ENCODE results near the gene HCN2. TPM values are rescaled to one million over a fixed set of nuclear protein-coding genes. Genes with fewer than 3 reads are reported as not detected.

HCN2 gene
- polyA plus RNA-seq, 1 donor, result 0.09 TPM

DNA sequence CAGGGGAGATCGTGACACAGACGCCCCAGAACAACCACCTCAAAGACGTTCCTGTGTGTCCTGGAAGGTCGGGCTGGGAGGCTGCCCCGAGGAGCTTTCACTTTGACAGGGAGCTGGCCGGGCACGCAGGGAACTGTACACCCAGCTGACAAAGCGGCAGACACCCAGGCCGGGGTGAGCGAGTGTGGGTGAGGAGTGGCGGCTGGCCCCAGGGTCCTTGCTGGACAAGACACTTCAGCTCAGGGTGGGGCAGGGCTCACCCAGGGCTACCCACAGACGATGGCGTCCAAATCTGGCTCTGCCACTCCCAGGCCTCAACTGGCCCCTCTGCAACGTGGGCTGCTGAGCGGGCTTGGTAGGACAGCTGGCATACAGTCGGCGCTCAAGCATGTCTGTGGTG lies 52.0 kb downstream of the HCN2 start:
- no peak for DNase-seq

DNA sequence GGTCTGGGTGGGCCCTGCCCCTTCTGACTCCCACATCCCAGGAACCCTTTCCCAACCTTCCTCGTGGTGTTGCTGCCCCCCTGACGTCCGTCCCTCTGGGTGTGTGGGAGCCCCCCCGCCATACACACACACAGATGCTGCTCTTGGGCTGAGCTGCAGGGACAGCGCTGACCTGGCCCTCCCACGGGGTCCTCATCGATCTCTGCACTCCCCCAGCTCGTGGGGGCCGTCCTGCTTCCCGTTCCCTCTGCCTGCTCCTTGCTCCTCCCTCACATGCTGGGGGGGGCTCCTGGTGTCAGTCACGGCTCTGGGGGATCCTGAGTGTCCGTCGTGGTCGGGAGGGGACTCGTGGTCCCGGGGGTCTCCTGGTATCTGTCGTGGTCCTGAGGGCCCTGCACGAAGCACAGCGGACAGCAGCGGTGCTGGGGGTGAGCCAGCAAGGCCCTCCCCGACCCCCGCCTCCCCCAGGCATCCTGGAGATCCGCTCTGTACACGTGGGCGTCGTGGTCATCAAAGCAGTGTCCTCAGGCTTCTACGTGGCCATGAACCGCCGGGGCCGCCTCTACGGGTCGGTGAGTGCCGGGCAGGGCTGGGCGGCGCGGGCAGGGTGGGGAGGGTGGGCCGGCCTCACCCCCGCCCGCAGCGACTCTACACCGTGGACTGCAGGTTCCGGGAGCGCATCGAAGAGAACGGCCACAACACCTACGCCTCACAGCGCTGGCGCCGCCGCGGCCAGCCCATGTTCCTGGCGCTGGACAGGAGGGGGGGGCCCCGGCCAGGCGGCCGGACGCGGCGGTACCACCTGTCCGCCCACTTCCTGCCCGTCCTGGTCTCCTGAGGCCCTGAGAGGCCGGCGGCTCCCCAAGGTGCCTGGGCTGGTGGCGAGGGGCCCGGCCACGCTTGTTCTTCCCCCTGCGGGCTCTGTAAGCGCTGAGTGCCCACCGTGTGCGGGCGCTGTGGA lies 53.4 kb downstream of the HCN2 start:
- no peak for DNase-seq

DNA sequence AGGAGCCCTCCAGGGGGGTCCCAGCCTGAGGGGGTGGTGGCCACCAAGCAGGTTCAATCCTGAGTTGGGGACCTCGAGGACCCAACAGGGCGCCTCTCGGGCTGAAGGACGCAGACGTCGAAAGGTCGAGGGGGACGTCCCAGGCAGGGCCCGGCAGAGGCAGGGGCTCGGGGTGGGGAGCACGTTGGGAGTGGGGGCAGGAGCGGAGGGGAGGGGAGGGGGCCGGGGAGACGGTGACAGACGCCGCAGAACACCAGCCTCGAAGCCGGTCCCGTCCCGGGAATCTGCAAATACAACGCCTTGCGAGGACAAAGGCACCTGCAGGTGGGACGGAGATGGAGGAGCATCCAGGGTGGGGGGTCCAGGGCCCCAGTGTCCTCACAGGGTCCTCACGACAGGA lies 54.1 kb downstream of the HCN2 start:
- no peak for DNase-seq

DNA sequence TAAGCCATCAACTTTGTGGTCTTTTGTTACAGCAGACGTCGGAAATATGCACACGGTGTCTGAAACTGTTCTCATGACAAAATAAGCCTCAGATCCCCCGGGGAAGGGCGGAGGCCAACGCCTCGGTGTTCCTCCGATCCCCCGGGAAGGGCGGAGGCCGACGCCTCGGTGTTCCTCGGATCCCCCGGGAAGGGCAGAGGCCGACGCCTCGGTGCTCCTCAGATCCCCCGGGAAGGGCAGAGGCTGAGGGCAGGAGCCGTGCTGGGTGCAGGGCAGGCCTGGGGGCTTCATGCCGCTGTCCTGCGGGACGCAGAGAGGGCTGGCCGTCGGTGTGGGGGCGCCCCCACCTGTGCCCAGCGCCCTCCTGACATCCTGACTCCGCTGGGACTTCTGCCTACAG lies 54.7 kb downstream of the HCN2 start:
- DNase-seq, result no peak

DNA sequence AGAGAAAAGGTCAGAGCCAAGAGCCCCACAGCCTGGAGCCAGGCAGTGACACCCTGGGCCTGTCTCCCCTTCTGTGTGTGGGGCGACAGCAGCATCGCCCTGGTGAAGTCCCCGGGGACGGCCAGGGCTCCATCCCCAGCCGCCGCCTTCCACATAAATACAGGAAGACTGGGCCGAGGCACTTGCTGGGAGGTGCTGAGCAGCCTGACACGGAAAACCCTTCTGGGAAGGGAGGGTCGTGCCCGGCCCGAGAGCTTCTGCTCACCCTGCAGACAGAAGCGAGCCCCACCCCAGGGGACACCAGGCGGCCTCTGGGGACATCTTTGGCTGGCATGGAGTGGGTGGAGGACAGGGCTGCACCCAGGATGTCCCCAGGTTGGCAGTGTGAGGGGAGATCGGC lies 55.1 kb downstream of the HCN2 start:
- no peak for DNase-seq

DNA sequence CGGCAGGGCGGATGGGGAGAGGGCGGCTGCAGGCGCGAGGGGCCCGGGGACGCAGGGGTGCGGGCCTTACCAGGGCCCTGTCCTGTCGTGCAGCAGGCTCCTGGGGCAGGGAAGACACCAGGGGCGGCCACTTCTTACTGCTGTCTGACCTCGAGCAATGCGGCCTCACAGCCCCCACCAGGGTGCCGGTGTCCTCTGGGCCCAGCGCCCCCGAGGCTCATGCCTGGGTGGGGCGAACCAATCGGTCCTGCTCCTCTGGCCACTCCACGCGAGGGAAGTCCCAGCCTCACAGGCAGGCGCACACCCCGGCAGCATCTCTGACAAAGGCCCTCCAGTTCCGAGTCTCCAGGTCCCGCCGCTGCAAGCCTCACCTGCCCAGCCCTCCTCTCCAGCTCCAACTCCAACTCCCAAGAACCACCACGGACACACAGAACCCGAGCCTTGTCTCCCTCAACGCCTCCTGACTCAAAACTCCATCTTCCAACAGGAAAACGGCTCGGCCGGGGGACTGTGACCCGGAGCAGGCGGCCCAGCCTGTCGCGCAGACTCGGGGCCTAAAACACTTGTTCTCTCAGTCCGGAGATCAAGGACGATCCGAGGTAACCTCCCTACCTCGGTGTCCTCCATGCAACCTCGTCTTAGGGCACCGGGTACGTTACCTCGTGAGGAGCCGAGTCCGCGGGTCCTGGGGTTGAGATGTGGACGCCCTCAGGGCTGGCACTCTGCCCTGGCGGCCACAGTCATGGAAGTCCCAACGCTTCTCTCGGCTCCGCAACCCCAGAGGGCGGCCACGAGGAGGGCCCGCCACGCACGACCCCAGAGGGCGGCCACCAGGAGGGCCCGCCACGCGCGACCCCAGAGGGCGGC lies 56.5 kb downstream of the HCN2 start:
- no peak for DNase-seq

DNA sequence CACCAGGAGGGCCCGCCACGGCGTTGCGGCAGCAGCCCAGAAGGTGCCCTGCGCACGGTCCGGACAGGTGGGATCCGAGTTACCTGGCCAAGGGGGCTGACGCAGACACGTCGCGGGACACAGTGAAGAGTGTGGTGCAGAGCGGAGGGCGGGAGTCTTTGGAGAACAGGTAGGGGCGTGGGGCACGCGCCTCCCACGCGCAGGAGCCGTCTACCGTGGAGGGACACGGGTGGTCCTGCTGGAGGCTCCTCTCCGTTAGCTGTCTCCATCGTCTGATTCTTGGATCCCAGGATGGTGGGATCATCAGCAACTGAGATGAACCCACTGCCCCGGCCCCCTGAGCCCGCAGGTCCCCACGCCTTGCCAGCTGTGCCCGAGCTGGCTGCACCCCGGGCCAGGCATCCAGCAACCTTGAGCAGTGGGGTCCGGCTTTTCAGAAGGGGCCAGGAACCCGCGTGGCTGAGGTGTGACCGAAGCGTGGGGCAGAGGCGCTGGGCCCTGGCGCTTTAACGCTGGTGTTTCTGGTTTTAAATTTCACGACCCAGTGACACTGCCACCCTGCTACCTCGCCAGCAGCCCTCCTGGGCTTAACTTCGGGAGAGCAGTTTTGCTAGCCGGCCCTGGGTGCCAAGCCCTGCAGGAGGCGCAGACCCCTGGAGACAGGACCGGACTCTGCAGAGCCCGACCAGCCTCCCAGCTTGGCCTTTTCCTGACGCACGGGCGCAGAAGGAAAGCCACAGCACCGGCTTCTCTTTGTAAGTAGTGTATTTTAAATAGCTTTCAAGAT lies 57.3 kb downstream of the HCN2 start:
- no peak for DNase-seq

DNA sequence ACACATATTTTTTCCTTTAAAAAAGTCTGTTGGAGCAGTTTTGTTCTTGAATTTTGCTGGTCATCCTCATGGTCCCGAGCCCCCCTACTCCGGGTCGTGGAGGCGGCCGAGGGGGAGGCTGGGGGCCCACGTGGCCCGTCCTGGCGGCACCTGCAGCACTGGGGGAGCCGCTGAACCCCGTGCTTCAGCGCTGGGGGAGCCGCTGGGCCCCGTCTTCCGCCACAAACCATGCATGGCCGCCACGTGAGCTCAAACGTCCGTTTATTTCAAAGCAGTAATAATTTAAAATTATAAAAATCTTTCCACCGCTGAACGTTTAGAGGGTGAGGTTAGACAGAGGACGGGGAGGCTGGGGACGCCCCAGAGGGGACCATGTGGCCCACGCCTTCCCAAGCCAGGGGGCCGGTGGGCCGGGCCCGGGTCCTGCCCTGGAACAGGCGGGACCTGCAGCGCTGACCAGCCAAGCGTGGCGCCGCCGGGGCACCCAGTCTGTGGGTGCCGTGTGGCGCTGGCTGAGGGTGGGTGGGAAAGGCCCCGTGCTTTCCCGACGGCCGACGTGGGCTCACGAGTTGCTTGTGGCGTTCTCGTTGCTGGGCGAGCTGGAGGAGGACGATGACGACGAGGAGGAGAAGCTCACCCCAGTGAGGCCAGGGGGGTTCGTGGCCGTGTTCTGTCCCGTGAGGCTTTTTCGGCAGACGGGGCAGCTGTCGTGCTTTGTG lies 58.0 kb downstream of the HCN2 start:
- DNase-seq, result no peak

DNA sequence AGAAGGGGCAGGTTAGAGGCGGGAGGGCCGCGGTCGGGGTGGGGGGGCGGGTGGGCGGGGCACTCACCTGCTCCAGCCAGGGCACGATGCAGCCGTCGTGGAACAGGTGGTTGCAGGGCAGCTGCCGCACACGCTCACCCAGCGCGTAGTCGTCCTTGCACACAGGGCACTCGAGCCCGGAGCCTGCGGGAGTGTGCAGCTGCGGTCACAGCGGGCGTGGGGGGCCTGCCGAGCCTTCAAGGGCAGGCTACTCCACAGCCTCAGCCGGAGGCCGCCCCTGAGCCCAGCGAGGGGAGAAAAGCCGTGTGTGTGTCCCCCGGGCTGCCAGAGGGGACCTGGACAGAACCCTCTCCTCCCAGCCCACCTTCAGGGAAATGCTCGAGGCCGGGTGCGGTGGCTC lies 58.6 kb downstream of the HCN2 start:
- no peak for DNase-seq

DNA sequence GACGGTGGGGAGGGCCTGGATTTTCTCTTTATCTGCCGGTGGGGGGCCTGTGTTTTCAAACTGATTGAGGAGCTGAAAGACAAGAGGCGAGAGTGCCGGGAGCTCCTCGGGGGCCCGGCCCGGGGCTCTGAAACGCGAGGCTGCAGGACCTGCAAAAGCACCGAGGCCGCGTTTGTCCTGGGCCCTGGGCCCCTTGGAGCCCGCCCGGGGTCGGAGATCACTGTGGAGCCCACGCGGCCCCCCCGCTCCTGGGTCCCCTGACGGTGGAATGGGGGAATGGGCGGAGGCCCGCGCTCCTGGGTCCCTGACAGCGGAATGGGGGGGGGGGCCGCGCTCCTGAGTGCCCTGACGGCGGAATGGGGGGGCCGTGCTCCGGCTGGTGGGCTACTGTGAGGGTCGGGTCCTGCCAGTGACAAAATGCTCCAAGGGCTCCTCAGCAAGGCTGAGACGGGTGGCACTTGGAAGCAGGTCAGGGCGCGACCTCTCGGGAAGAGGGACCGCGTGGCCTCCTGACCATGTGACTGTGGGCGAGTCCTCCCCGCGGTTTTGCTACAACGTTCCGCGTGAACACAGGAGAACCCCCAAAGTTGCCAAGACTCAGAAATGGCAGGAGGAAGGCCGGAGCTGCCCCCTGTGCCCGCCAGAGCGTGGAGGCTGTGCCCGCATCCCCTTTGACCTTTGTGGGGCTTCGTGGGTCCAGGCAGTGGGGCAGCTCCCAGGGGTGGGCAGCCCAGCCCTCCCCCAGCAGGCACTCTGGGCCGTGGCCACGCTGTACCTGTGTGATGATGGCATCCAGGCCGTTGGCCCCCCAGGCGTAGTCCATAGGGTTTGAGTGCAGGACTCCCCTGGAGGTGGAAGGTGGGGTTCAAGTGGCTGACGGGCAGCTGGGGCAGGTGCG lies 59.5 kb downstream of the HCN2 start:
- no peak for DNase-seq

DNA sequence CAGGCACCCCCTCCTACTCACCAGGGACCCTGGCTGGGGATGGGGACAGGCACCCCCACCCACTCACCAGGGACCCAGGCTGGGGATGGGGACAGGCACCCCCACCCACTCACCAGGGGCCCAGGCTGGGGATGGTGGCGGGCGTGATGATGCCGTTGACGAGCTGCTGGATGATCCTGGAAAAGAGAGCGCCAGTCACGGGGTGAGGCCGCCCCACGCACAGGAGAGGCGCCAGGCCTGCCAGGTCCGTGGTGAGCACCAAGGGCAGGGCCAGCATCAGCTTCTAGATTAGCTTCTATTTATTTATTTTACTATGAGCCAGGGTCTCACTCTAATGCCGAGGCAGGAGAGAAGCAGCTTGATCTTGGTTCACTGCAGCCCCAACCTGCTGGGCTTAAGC lies 60.4 kb downstream of the HCN2 start:
- DNase-seq, result no peak

DNA sequence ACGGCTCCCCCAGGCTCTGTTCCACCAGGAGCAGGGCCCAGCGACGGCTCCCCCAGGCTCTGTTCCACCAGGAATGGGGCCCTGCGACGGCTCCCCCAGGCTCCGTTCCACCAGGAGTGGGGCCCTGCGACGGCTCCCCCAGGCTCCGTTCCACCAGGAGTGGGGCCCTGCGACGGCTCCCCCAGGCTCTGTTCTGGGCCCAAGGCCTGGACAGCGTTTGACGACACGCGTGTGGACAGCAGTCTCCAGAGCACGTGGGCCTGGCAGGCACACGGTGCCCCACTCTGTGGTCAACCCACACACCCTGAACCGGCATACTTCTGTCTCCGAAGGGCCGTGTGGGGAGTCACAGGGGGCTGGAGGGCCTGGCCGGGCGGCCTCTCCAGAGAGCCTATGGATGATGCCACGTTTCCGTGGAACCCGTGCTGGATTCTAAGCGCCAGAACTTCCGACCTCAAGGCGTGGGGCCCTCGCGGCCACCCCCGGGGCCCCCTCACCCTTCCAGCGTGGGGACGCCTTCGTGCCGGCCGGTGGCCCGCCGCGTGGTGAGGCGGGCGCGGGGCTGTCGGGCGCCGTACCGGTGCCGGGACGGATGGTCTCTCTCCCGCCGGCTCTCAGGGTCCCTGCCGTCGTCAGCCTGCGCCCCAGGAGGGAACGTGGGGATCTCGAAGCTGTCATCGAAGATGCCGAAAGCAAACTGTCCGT lies 61.6 kb downstream of the HCN2 start:
- no peak for DNase-seq

DNA sequence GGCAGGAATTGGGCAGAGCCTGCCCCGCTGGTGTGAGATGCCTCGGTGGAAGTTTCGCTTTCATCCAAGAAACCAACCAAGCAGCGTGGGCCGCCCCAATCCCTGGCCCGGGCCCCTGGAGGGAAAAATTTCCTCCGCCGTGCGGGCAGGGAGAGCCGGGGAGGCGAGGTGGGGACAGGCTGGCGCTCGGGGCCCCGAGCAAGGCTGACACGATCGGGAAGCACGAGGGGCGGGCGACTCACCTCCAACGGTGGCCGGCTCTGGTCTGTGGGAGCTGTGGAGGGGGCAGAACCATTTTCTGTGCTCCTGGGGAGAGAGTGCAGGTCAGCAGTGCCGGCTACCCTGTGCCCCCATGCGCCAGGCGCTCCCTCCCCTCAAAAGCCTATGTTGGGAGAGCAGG lies 62.3 kb downstream of the HCN2 start:
- no peak for DNase-seq

DNA sequence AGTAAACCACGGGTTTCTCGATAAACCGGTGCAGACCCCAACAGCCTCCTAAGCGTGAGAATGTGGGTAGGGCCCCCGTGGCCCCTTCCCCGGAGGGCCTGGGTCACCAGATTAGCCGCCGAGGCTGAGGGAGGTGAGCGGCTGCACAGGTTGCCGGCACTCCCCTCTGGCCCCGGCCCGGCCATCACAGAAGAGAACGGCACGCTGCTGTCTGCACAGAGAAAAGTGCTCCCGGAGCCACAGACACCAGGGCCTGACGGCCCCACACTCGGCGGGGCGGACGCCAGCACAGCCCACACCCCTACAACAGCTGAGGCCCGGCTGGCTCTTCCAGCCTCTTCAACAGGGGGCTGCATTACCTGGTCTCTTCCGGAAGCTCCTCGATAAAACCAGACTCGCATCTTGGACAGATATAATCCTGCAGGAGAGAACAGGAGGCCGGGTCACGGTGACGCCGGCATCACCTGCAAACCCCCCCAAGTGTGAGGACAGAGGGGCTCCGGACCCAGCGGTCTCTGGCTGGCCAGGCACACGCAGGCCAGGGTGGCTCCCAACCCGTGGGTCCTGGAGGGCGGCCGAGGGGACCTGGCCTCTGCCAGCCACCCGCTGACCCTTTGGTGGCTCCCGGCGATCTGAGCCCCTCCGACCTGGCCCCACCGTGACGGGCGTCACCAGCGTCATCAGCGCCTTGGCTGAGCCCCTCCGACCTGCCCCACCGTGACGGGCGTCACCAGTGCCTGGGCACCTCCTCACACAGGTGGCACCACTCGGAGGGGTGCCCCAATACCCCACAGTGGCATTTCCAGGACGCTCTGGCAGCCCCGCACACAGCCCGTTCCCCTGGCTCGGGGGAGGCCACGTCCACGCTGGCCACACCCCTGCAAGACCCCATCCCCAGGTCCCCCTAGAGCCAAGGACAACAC lies 63.0 kb downstream of the HCN2 start:
- DNase-seq, result no peak

DNA sequence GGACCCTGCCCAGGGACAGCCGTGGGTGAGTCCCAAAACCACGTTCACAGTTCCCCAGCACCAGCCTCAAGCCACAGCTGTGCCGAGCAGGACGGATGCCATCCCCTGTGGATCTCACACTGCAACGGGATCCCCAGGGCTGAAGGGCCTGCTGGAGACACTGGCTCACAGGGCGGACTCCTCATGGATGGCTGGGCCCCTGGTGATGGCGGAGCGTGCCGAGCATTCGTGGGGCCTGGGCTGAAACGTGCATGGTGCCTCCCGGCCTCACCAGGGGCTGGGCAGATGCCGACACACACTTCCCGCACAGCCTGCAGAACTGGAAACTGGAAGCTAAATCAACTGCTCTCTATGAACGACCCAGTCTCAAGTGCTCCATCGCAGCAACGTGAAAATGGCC lies 63.7 kb downstream of the HCN2 start:
- DNase-seq, result no peak

DNA sequence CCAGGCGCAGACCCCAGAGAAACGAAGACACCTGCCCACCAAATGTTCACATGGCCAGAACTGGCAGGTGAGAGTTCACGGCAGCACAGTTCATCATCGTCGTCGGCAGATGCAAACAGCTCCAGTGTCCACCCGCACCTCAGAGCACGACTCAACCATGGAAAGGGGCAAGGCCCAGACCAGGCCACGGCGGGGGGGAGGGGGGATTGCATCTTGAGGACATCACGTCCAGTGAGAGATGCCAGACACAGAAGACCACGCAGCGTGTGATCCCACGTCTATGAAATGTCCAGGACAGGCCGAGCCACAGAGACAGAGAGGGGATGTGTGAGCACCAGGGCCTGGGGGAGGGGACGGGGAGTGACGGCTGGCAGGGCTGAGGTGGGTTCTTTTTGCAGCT lies 66.0 kb downstream of the HCN2 start:
- DNase-seq, result no peak

DNA sequence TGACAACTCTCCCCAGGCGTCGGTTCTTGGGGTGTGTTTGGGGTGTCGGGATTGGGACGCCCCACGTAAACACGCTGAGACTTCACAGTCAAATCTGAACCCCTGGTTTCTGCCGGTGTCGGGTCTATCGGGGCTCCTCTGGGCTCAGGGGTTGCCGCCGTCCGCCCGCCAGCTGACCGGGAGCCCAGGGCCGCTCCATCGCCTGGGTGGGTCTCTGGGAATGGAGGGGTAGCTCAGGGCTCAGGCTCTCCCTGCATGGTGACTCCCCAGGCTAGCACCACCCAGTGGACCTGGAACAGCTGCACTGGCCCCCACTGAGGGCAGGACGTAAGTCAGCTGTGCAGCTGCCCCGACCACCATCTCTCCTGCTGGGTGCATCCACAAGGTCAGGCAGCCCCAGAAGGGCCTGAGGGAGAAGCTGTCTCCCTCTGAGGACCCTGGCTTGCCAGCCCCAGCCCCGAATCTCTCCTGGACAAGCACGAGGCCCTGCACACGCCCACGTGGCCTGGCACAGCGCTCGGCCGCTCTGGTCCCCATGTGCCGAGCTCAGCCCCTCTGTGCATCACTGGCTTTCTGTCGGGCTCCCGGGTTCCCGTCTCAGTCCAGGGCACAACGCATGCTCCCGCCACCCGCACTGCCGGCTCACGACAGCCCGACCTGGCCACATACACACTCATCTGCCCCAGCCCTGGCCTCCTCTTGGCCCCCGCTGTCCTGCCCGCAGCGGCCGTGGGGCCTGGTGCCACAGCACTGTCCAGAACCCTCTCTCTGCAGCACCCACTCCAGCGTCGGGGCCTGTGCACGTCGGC lies 67.3 kb downstream of the HCN2 start:
- no peak for DNase-seq

DNA sequence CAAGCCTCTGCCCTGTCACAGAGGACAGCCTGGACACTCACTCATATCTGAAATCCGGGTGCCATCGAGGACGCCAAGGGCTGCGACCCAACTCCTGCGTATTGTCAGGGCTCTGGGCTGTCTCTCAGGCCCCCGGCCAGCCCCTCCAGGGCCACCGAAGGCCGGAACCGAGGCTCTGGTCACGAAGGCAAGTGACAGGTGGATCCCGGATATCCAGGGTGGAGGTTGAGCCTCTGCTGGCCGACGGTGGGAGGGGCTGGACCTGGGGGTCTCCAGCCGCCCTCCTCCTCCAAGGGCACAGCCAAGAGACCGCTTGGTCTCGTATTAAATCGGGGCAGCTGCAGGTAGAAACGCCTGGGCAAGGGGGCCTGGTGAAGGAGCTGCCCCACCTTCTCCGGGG lies 67.9 kb downstream of the HCN2 start:
- no peak for DNase-seq
